ENCODE measurements around the gene CLDND2. TPM values are rescaled to one million over a fixed set of nuclear protein-coding genes. Genes with fewer than 3 reads are reported as not detected.

Gene CLDND2
- total and polyA plus RNA-seq, 12 donors: 0.73 to 11.7 (median 2.6) TPM; not detected in 4

GRCh38 chr19:51356159-51356801 lies 12.5 kb downstream of the CLDND2 start:
- Histone ChIP-seq H3K27ac (no peak overlapping the region), H3K36me3 (replicated peaks in 1 of 2) (peaks cover 0 to 12% of the 10 kb centered on the region in 2 donors), H3K4me3 (no peak overlapping the region), H3K27me3 (no peaks in the 10 kb centered on the region), H3K9me3 (replicated peaks in 1 of 3) (no peaks in the 10 kb centered on the region), H3K4me1 (replicated peaks in 1 of 2) (peaks cover 0 to 16% of the 10 kb centered on the region in 2 donors)
- TF ChIP-seq, protein P1, sequence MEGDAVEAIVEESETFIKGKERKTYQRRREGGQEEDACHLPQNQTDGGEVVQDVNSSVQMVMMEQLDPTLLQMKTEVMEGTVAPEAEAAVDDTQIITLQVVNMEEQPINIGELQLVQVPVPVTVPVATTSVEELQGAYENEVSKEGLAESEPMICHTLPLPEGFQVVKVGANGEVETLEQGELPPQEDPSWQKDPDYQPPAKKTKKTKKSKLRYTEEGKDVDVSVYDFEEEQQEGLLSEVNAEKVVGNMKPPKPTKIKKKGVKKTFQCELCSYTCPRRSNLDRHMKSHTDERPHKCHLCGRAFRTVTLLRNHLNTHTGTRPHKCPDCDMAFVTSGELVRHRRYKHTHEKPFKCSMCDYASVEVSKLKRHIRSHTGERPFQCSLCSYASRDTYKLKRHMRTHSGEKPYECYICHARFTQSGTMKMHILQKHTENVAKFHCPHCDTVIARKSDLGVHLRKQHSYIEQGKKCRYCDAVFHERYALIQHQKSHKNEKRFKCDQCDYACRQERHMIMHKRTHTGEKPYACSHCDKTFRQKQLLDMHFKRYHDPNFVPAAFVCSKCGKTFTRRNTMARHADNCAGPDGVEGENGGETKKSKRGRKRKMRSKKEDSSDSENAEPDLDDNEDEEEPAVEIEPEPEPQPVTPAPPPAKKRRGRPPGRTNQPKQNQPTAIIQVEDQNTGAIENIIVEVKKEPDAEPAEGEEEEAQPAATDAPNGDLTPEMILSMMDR (IDR thresholded peaks at IDR 0.05): no peak
- no peak for TF ChIP-seq POLR2A (IDR thresholded peaks at IDR 0.05)
- DNase-seq: no peak
- WGBS, 4 donors: 76 to 87% (median 83%) methylated on average over 8 to 10 of the region's 10 CpGs
- intact Hi-C loops (cut with DNase I): no loop called here

GRCh38 chr19:51354742-51355148 lies 14.1 kb downstream of the CLDND2 start:
- Histone ChIP-seq H3K27me3 (no peaks in the 10 kb centered on the region), H3K4me3 (no peak overlapping the region), H3K27ac (no peak overlapping the region), H3K36me3 (replicated peaks in 1 of 2) (peaks cover 0 to 26% of the 10 kb centered on the region in 2 donors), H3K9me3 (replicated peaks in 1 of 3) (no peaks in the 10 kb centered on the region), H3K4me1 (replicated peaks in 1 of 2) (peaks cover 0 to 10% of the 10 kb centered on the region in 2 donors)
- TF ChIP-seq POLR2A (IDR thresholded peaks at IDR 0.05): no peak
- TF ChIP-seq, protein P1 (IDR thresholded peaks at IDR 0.05): no peak
- 60 to 71% (median 68%) methylated on average over 8 of the region's 8 CpGs for WGBS, 4 donors
- DNase-seq: no peak
- intact Hi-C loops (cut with DNase I): no loop called here

DNA sequence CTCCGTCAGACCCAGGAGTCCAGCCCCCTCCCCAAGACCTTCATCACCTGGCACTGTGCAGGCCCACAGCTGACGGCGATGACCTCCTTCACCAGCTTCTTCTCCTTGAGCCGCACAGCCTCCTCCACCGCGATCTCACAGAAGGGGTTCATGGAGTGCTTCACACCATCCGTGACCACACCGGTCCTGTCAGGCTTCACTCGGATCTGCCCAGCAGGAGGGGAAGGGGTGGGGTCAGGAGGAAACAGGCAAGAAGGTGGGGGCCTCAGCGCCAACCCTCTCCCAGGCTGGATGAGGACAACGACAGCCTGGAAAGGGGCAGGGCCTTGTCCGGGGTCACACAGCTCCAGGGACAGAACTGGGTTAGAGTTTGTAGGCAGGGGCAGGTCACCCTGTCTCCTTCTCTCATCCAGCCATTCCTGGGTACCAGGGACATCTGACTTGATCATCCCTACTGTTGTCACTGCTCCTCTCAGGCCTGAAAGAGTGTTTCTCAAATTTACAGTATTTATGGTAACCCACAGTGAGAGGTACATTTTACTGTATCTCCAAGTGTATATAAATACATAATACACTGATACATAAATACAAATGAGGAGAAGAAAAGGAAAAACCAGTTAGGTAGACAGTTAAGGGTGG lies 14.6 kb downstream of the CLDND2 start:
- no peak overlapping the region for H3K27ac ChIP-seq
- DNase-seq: no peak
- no peaks in the 10 kb centered on the region for H3K27me3 ChIP-seq
- TF ChIP-seq POLR2A (IDR thresholded peaks at IDR 0.05): no peak
- TF ChIP-seq, protein P1 (IDR thresholded peaks at IDR 0.05): no peak
- intact Hi-C loops (cut with DNase I): no loop called here
- H3K36me3 ChIP-seq (replicated peaks in 1 of 2): peaks cover 0 to 26% of the 10 kb centered on the region in 2 donors
- 61 to 77% (median 72%) methylated on average over 10 to 12 of the region's 12 CpGs for WGBS, 4 donors
- no peaks in the 10 kb centered on the region for H3K9me3 ChIP-seq (replicated peaks in 1 of 3)
- peaks cover 0 to 10% of the 10 kb centered on the region in 2 donors for H3K4me1 ChIP-seq (replicated peaks in 1 of 2)
- no peak overlapping the region for H3K4me3 ChIP-seq

- TF ChIP-seq POLR2A (IDR thresholded peaks at IDR 0.05): no peak
- TF ChIP-seq, protein P1 (IDR thresholded peaks at IDR 0.05): no peak
- intact Hi-C loops (cut with DNase I): no loop called here
- H3K36me3 ChIP-seq (replicated peaks in 1 of 2): peaks cover 0 to 26% of the 10 kb centered on the region in 2 donors
- no peak for DNase-seq
- no peak overlapping the region for H3K27ac ChIP-seq
- no peaks in the 10 kb centered on the region for H3K9me3 ChIP-seq (replicated peaks in 1 of 3)
- peaks cover 0 to 10% of the 10 kb centered on the region in 2 donors for H3K4me1 ChIP-seq (replicated peaks in 1 of 2)
- H3K4me3 ChIP-seq: no peak overlapping the region
- 93 to 96% (median 95%) methylated on average over 12 to 16 of the region's 16 CpGs for WGBS, 4 donors
- no peaks in the 10 kb centered on the region for H3K27me3 ChIP-seq
Measured at GRCh38 chr19:51352783-51353360, 15.9 kb downstream of the CLDND2 start.

Data from adrenal gland (tissue), 12 donors.